Naive B cell (primary cell): ENCODE data around the gene RAPGEF4. TPM values are rescaled to one million over a fixed set of nuclear protein-coding genes. Genes with fewer than 3 reads are reported as not detected.

Experiments
- ATAC-seq, 2 donors: fragments of 150-1000 bp; cut with Tn5 transposase; 2 replicates each; pipeline ENCODE4 v1.10.0; 2021; ENCODE audit warnings: low read depth in 2 of 2, mild to moderate bottlenecking in 2 of 2, moderate library complexity in 2 of 2
- DNase-seq: peaks from one replicate; pipeline ENCODE4 v3.0.0; 2022
- H3K27ac Mint-ChIP-seq, 6 donors: one replicate each; pipeline ENCODE4 v1.8.0; 2020 to 2022; ENCODE audit warnings: mild to moderate bottlenecking in 6 of 6, mixed read lengths in 6 of 6, moderate library complexity in 5 of 6, inconsistent platforms in 2 of 6
- H3K27me3 Mint-ChIP-seq, 3 donors: one replicate each; pipeline ENCODE4 v1.8.0; 2021 to 2022; ENCODE audit warnings: mixed read lengths in 3 of 3, mild to moderate bottlenecking in 1 of 3
- H3K36me3 Mint-ChIP-seq, 2 donors: one replicate each; pipeline ENCODE4 v1.8.0; 2020 to 2022; ENCODE audit warnings: mixed read lengths in 2 of 2, inconsistent platforms in 1 of 2, mild to moderate bottlenecking in 1 of 2
- H3K4me1 Mint-ChIP-seq, 3 donors: one replicate each; pipeline ENCODE4 v1.8.0; 2020 to 2022; ENCODE audit warnings: mixed read lengths in 3 of 3, inconsistent platforms in 1 of 3, mild to moderate bottlenecking in 1 of 3, moderate library complexity in 1 of 3
- H3K4me3 Mint-ChIP-seq, 8 donors: one replicate each; pipeline ENCODE4 v1.8.0; 2020 to 2022; ENCODE audit warnings: mild to moderate bottlenecking in 8 of 8, mixed read lengths in 8 of 8, moderate library complexity in 8 of 8, inconsistent platforms in 2 of 8
- H3K9me3 Mint-ChIP-seq, 7 donors: one replicate each; pipeline ENCODE4 v1.8.0; 2020 to 2022; ENCODE audit warnings: mixed read lengths in 7 of 7, mild to moderate bottlenecking in 5 of 7, inconsistent platforms in 2 of 7, moderate library complexity in 1 of 7
- polyA plus RNA-seq, 6 donors: library from polyadenylated mRNA; unstranded; fragments of 300-500 nt; fragmentation: Illumina TruSeq; gene quantifications; one replicate each; pipeline ENCODE4 v1.2.3, GENCODE V29; 2021; ENCODE audit warnings: low read depth in 6 of 6

RAPGEF4 gene
- polyA plus RNA-seq, 6 donors from 2014 or later = 0.07 TPM; not detected in 5

- Mint-ChIP-seq H3K4me3 (no peak overlapping the region), H3K4me1 (no peaks in the 10 kb centered on the region), H3K9me3 (peaks cover 9 to 29% (median 22%) of the 10 kb centered on the region in 7 donors), H3K27ac (no peak overlapping the region), H3K36me3 (peaks cover 7 to 14% of the 10 kb centered on the region in 2 donors), H3K27me3 (peaks cover 0 to 22% (median 4%) of the 10 kb centered on the region in 3 donors)
- ATAC-seq = no peak
- no peak for DNase-seq
These were observed 68.8 kb downstream of the RAPGEF4 start for GRCh38 chr2:172804423-172804822.

- Mint-ChIP-seq H3K9me3 (peaks cover 9 to 29% (median 18%) of the 10 kb centered on the region in 7 donors), H3K27ac (no peak overlapping the region), H3K4me1 (no peaks in the 10 kb centered on the region), H3K27me3 (peaks cover 4 to 17% (median 4%) of the 10 kb centered on the region in 3 donors), H3K36me3 (peaks cover 7 to 14% of the 10 kb centered on the region in 2 donors), H3K4me3 (no peak overlapping the region)
- ATAC-seq (no peak), DNase-seq (no peak)
These were observed 70.8 kb downstream of the RAPGEF4 start for GRCh38 chr2:172806493-172806892.

- H3K27ac Mint-ChIP-seq = no peak overlapping the region
- H3K9me3 Mint-ChIP-seq = peaks cover 6 to 24% (median 15%) of the 10 kb centered on the region in 7 donors
- H3K4me3 Mint-ChIP-seq = no peak overlapping the region
- no peaks in the 10 kb centered on the region for H3K4me1 Mint-ChIP-seq
- ATAC-seq (no peak), DNase-seq (no peak)
- peaks cover 7 to 9% of the 10 kb centered on the region in 2 donors for H3K36me3 Mint-ChIP-seq
- H3K27me3 Mint-ChIP-seq = peaks cover 4 to 17% (median 4%) of the 10 kb centered on the region in 3 donors
These were observed 71.4 kb downstream of the RAPGEF4 start for GRCh38 chr2:172806996-172807395.

GRCh38 chr2:172808156-172808555 is 72.5 kb downstream of the RAPGEF4 start:
- peaks cover 0 to 12% (median 7%) of the 10 kb centered on the region in 7 donors for H3K9me3 Mint-ChIP-seq

DNA sequence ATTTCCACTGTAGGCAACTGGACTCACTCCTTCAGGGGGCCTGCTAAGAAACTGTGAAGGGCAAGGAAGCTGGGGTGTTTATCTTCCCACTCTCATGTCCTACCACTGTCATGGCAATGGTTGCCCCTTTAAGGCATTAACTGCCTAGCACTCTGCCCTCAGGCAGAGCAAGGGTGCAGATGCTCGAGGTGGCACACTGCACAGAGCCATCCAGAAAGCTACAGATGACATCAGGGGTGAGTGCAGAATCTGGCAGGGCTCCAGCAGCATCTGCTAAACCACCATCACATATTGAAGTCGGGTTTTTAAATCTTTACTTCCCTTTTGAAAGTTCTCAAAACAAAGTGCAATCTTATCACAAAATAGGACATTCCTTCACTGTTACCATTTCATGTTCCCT is 75.4 kb downstream of the RAPGEF4 start:
- Mint-ChIP-seq H3K4me3 (no peak overlapping the region), H3K9me3 (no peaks in the 10 kb centered on the region), H3K4me1 (no peaks in the 10 kb centered on the region), H3K36me3 (no peaks in the 10 kb centered on the region), H3K27ac (no peak overlapping the region), H3K27me3 (peaks cover 0 to 9% (median 4%) of the 10 kb centered on the region in 3 donors)
- no peak for ATAC-seq
- DNase-seq = no peak

More at GRCh38 chr2:172808156-172808555, 72.5 kb downstream of the RAPGEF4 start:
- H3K4me3 Mint-ChIP-seq = no peak overlapping the region
- DNase-seq (no peak), ATAC-seq (no peak)
- no peaks in the 10 kb centered on the region for H3K4me1 Mint-ChIP-seq
- peaks cover 0 to 7% of the 10 kb centered on the region in 2 donors for H3K36me3 Mint-ChIP-seq
- H3K27me3 Mint-ChIP-seq = peaks cover 4 to 17% (median 4%) of the 10 kb centered on the region in 3 donors
- no peak overlapping the region for H3K27ac Mint-ChIP-seq

DNA sequence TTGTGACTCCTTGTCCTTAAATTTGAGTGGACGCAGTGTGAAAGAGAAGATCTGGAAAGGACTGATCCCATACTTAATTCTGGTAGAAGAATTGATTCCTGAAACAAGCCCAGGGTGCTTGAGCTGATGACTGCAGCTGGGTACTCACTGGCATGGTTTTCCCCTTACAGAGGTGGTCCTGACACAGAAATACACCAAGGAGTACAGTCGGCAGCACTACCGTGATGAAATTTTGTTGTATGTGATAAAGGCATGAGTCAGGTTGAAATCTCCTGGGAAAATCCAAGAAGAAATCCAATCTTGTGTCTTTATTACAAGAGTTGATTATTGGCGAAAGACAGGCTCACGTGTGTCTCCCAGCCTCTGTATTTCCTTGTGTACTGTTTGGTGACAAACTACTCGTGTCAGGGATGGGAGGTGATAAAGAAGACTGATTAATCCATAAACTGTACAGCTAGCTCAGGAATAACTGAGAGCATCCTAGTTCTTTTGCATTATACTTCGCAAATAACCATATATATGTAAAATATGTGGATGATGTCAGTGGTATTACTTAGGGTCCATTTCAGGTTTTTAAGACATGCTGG is 76.6 kb downstream of the RAPGEF4 start:
- Mint-ChIP-seq H3K27ac (no peak overlapping the region), H3K9me3 (no peaks in the 10 kb centered on the region), H3K4me1 (no peaks in the 10 kb centered on the region), H3K27me3 (peaks cover 0 to 9% (median 4%) of the 10 kb centered on the region in 3 donors), H3K36me3 (no peaks in the 10 kb centered on the region), H3K4me3 (no peak overlapping the region)
- no peak for DNase-seq
- no peak for ATAC-seq

DNA sequence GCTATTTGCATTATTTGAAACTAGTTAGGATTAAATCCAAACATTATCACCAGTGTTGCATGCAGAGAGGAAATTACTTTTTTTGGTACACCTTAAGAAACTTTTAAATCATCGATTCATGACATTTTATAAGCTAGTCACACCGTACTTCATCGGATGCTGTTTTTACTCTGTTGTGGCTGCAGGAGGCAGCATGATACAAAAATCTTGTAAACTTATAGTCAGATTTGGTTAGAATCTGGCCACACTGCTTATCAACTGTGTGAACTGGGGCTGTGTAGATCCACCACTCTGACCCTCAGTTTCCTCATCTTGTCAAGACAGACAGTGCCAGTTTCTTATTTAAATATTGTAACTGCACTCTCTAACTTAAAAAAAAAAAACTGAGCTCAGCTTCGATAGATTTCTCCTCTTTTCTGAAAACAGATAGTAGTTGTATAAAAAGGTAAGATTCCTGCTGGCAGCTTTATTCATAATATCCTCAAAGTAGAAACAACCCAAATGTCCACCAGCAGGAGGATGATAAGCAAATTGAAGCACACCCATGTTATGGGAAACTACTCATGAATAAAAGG is 77.8 kb downstream of the RAPGEF4 start:
- H3K27me3 Mint-ChIP-seq = peaks cover 0 to 9% (median 4%) of the 10 kb centered on the region in 3 donors
- ATAC-seq (no peak), DNase-seq (no peak)
- no peak overlapping the region for H3K4me3 Mint-ChIP-seq
- H3K4me1 Mint-ChIP-seq = no peaks in the 10 kb centered on the region
- H3K27ac Mint-ChIP-seq = no peak overlapping the region
- H3K36me3 Mint-ChIP-seq = no peaks in the 10 kb centered on the region
- no peaks in the 10 kb centered on the region for H3K9me3 Mint-ChIP-seq

DNA sequence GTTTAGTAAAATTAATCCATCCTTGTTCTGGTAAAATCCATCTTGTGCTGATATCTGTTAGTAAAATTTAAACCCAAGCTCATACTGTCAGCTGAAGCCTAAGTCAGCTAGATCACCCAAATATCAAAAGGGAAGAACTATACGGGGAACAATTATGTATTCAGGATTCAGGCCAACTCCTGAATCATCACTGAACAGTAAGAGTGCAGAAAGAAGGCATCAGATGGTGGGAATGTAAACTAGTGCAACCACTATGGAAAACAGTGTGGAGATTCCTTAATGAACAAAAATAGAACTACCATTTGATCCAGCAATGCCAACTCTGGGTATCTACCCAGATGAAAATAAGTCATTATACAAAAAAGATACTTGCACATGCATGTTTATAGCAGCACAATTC is 81.8 kb downstream of the RAPGEF4 start:
- Mint-ChIP-seq H3K27me3 (peaks cover 0 to 1% (median 0%) of the 10 kb centered on the region in 3 donors), H3K9me3 (no peaks in the 10 kb centered on the region), H3K27ac (no peak overlapping the region), H3K4me3 (no peak overlapping the region), H3K4me1 (no peaks in the 10 kb centered on the region), H3K36me3 (no peaks in the 10 kb centered on the region)
- no peak for DNase-seq
- ATAC-seq = no peak

DNA sequence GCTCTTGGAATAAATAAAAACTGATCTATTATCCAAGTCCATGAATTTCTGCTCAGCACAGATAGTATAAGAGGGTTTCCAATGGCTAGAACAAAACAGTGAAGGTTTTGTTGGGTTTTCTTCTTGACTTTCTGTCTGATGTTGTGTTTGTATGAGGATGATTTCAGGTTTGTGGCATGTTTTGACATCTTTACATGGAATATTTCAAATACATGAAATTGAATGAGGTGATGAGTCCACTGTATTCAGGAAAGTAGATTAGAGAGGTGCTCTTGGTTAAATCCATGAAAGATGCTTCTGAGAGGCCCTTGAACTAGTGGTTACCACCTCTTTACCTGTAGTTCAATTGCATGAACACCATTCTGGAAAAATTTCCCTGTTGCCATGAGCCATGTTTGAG is 84.3 kb downstream of the RAPGEF4 start:
- no peaks in the 10 kb centered on the region for H3K36me3 Mint-ChIP-seq
- no peak for ATAC-seq

GRCh38 chr2:172821370-172822338 is 86.0 kb downstream of the RAPGEF4 start:
- no peak for ATAC-seq
- Mint-ChIP-seq H3K36me3 (no peaks in the 10 kb centered on the region), H3K9me3 (no peaks in the 10 kb centered on the region)

More for the DNA sequence above, 84.3 kb downstream of the RAPGEF4 start:
- Mint-ChIP-seq H3K9me3 (no peaks in the 10 kb centered on the region), H3K4me3 (no peak overlapping the region), H3K27me3 (peaks cover 0 to 8% (median 4%) of the 10 kb centered on the region in 3 donors), H3K27ac (no peak overlapping the region), H3K4me1 (no peaks in the 10 kb centered on the region)
- DNase-seq = no peak

GRCh38 chr2:172822585-172822984 is 86.9 kb downstream of the RAPGEF4 start:
- no peak for ATAC-seq
- Mint-ChIP-seq H3K27ac (no peak overlapping the region), H3K27me3 (peaks cover 4 to 15% (median 5%) of the 10 kb centered on the region in 3 donors), H3K36me3 (no peaks in the 10 kb centered on the region), H3K4me1 (no peaks in the 10 kb centered on the region), H3K9me3 (no peaks in the 10 kb centered on the region), H3K4me3 (no peak overlapping the region)
- DNase-seq = no peak

More at GRCh38 chr2:172821370-172822338, 86.0 kb downstream of the RAPGEF4 start:
- no peak overlapping the region for H3K27ac Mint-ChIP-seq
- no peaks in the 10 kb centered on the region for H3K4me1 Mint-ChIP-seq
- no peak overlapping the region for H3K4me3 Mint-ChIP-seq
- peaks cover 0 to 8% (median 4%) of the 10 kb centered on the region in 3 donors for H3K27me3 Mint-ChIP-seq
- DNase-seq = no peak

DNA sequence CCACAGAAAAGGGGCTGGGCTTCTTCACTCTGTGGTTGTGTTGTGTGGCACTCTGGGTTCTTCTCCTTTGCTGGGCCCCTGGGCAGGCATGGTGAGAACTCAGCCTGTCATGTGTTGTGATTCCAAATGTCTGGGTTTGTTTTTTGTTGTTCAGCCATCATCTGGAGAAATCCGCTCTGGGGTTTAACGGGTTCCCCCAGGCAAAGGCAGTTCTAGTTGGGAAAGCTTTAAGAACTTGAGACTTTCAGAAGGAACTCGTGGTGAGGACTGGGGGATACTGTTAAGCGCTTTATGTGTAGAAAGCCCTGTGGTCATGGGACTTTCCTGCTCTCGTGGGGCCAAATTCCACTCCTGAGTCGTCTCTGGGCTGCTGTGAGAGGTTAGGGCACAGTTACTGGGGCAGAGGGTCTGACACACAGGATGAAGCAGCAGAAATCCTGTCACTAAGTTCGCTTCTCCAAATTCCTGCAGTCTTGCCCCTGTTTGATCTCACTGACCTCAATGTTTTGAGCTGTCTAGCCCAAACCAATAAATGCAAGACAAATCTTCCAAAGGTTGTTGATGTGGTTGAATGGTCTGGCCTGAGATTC is 87.7 kb downstream of the RAPGEF4 start:
- DNase-seq (no peak), ATAC-seq (no peak)
- H3K9me3 Mint-ChIP-seq = no peaks in the 10 kb centered on the region
- H3K27me3 Mint-ChIP-seq = peaks cover 4 to 16% (median 5%) of the 10 kb centered on the region in 3 donors
- H3K27ac Mint-ChIP-seq = no peak overlapping the region
- no peak overlapping the region for H3K4me3 Mint-ChIP-seq
- H3K4me1 Mint-ChIP-seq = no peaks in the 10 kb centered on the region
- H3K36me3 Mint-ChIP-seq = no peaks in the 10 kb centered on the region

DNA sequence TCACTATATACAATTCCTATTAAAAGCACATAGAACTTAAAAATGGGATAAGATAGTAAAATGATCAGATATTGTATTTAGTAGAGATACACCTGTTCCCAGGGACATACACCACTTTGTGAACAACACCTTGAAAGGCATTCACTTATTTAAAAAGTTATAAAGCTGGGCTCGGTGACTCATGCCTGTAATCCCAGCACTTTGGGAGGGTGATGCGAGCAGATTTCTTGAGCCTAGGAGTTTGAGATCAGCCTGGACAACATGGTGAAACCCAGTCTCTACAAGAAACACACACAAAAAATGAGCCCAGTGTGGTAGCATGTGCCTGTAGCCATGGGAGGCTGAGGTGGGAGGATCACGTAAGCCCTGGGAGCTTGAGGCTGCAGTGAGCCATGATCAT is 90.9 kb downstream of the RAPGEF4 start:
- Mint-ChIP-seq H3K4me1 (no peaks in the 10 kb centered on the region), H3K27me3 (peaks cover 4 to 16% (median 5%) of the 10 kb centered on the region in 3 donors), H3K36me3 (no peaks in the 10 kb centered on the region), H3K27ac (no peak overlapping the region), H3K4me3 (no peak overlapping the region), H3K9me3 (no peaks in the 10 kb centered on the region)
- DNase-seq (no peak), ATAC-seq (no peak)
